HG03457 (cell line): Measurements from ENCODE around the gene KCNK16.
"Not testable (repeated sequence)": the region's sequence is repeated elsewhere in the genome, so short reads cannot be mapped to it uniquely, and the experiment has no call there.

Source experiments
- ATAC-seq: cut with Tn5 transposase; IDR thresholded peaks from one replicate; pipeline ENCODE4 v1.9.1; 2021; ENCODE audit warnings: moderate number of reproducible peaks; ENCODE audit not compliant: unreplicated experiment

The KCNK16 gene

GRCh38 chr6:39312912-39313525 lies 9.5 kb downstream of the KCNK16 start:
- no peak for ATAC-seq

DNA sequence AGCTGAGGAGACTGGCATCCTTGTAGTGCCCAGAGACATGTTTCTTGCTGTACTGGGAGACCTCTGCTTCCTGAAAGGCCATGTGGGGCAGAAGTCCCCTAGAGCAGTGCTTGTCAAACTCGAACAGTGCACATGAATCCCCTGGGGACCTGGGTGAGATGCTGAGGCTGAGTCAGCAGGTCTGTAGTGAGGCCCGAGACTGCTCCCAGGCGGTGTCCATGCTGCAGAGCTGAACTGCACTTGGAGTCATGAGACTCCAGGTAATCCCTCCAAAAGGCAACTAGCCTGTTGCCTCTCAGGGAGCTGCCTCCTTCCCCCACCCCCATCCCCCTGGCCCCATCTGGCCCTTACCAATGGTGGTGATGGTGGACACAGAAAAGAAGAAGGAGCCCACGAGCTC lies 12.0 kb downstream of the KCNK16 start:
- ATAC-seq = no peak

DNA sequence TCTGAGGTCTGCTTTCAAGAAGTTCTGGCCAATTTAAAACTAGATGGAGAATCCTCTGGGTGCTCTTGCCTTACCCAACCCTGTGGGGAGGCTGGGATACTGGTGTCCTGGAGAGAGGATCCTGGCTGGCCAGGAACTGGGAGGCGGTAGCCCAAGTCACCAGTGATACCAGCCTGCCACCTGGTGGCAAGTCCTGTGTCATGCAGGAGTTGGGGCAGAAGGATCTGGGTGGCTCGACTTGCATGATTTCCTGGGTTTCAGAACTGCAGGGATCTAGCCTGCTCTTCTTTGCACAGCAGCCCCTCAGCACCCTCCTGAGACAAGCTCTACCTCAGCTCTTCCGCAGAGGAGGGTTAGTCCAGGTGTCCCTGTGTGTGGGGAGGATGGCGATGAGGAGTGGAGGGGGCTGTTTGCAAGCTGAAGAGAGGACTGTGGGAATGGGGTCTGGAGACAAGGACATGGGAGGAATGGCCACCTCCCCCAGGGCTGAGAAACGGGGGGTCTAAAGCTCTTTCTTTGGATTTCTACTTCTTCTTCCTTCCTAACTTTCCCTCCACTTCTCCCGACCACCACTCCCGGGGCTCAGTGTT lies 12.5 kb downstream of the KCNK16 start:
- ATAC-seq = no peak

- no peak for ATAC-seq
Measured at GRCh38 chr6:39307462-39307861, 15.0 kb downstream of the KCNK16 start.

- ATAC-seq = no peak
Measured at GRCh38 chr6:39304951-39305350, 17.6 kb downstream of the KCNK16 start.

DNA sequence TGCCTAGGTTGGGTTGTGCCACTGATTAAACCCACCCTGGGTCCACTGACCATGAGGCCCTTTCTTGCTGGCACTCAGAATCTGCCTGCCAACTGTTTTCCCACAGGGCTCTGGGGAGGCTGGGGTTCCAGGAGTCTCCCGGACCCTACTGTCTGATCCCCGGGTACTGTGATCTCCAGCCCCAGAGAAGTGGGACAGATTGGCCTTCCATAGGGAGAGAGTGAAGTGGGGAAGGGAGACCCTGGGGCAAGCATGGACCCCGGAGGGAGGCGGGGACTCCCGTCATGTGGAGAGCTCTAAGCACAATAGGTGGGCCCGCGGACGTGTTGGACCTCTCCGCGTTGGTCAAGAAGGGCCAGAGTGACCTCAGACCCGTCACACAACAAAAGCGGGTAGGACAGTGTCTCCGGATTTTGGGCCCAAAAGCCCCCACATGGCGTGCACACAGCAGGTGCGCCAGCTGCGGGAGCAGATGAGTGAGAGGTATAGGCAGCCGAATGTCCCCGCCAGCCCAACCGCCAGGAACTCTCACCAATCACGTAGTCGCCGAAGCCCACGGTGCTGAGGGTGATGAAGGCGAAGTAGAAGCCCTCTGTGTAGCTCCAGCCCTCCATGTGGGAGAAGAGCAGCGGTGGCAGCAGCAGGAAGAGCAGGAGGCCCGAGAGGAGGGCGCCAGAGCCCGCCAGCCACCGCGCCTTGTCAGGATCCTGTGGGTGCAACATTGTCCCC lies 18.9 kb downstream of the KCNK16 start:
- ATAC-seq = no peak

GRCh38 chr6:39302669-39303424 lies 19.7 kb downstream of the KCNK16 start:
- peak; percentile 76 for ATAC-seq

GRCh38 chr6:39302011-39302410 lies 20.5 kb downstream of the KCNK16 start:
- no peak for ATAC-seq

DNA sequence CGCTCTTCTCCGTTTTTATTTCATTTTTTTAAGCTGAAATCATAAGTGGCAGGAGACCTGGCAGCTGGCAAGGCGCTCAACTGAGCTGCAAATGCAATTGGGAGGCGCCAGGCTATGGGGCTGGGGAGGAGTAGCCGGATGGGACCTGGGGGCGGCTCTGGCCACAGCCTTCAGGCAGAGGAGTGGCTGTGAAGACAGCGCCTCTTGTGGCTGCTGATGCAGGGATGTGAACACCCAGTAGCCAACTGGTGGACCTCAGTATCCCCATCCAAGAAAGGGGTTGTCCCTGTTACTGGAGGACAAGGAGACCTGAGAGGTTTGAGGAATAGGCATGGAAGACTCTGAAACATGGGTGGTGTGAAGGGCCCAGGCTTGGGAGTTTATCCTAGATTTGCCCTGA lies 20.9 kb downstream of the KCNK16 start:
- no peak for ATAC-seq

DNA sequence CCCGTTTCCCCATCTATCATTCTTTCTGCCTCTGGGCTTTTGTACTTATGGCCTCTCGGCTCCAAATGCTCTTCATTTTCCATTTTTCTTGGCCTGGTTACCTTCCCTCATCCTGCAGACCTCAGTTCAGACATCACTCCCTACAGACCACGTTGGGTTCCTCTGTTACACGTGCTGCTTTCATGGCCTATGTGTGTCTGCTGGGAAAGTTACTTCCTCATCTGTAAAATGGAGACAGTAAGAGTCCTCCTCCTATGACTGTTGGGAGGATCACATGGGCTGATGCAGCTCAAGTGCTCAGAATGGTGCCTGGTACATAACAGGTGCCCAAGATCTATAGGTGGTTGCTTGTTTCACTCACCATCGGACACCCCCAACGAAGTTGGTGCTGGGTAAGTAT lies 21.8 kb downstream of the KCNK16 start:
- ATAC-seq = no peak

- ATAC-seq = no peak
Measured at GRCh38 chr6:39298061-39298460, 24.4 kb downstream of the KCNK16 start.

DNA sequence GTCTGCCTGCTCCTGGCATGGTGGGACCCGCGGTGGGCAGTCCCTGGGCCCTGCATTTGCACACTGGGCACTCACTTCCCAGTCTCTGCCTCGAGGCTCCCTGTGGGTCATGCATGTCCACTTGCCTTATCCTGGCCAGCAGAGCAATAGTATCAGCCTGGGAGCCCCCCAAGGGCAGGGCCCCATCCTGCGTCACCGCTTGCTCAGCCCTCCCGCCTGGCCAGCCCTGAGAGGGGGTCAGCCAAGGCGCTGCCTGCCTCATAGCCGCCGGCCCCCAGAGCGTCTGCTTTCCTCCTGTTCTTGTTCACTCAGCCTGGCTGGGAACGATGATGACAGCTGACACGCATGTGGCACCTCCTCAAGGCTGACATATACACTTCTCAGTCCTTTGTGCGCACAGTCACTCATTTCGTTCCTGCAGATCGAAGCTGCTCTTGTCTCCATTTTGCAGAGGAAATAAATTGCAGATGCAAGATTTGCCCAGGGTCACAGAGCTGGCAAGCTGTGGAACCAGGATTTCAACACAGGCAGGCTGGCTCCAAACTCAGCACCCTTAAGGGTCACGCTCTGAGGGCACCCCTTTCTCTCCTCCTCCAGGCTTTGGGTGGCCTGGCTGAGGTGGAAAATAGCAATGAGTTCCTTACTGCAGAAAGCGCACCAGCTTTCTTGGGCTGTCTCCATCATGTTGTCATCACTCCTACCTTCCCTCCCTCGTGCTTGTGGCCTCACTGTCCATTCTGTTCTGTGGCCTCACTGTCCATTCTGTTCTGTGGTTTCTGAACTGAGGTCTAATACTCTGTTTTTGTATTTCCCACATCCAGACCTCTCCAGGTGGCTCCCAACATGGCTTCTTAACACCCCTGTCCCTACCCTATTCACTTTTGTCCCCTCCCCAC lies 25.5 kb downstream of the KCNK16 start:
- ATAC-seq = no peak

GRCh38 chr6:39295611-39296011 lies 26.9 kb downstream of the KCNK16 start:
- ATAC-seq = no peak

DNA sequence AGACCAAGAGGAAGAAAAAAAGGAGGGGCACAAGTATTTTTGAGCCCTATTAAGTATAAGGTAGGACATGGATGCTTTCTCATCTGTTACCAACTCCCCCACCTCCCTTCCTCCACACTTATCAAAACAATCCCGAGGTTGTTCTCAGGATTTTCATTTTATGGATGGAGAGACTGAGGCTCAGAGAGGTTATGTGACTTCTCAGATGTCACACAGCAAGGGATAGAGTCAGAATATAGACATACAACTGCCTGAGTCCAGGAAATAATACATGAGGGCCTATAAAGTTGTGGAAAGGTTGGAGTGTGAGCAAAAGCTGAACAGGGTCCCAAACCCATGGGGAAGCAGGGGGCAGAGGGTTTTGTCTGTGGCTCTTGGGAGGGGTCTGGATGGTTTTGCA lies 27.6 kb downstream of the KCNK16 start:
- ATAC-seq = no peak

- no peak for ATAC-seq
Measured at GRCh38 chr6:39294133-39294532, 28.4 kb downstream of the KCNK16 start.

- ATAC-seq = no peak
Measured at GRCh38 chr6:39292637-39293036, 29.9 kb downstream of the KCNK16 start.

GRCh38 chr6:39289490-39289889 lies 33.0 kb downstream of the KCNK16 start:
- no peak for ATAC-seq

- no peak for ATAC-seq
Measured at GRCh38 chr6:39287601-39288000, 34.9 kb downstream of the KCNK16 start.

- ATAC-seq = not testable (repeated sequence)
Measured at GRCh38 chr6:39286596-39286995, 35.9 kb downstream of the KCNK16 start.

- ATAC-seq = no peak
Measured at GRCh38 chr6:39282774-39283173, 39.7 kb downstream of the KCNK16 start.
